HG03575 (cell line): ENCODE data around the gene ARHGAP44.

ENCODE experiments used
- ATAC-seq: cut with Tn5 transposase; IDR thresholded peaks from one replicate; pipeline ENCODE4 v1.9.1; 2021; ENCODE audit not compliant: unreplicated experiment, insufficient number of reproducible peaks, low FRiP score; ENCODE audit errors: extremely low read depth

Gene ARHGAP44

GRCh38 chr17:13035420-13035819 is 246.1 kb downstream of the ARHGAP44 start:
- no peak for ATAC-seq

GRCh38 chr17:13036751-13037150 is 247.5 kb downstream of the ARHGAP44 start:
- no peak for ATAC-seq

- ATAC-seq = no peak
Observed at GRCh38 chr17:13038931-13039665, 249.8 kb downstream of the ARHGAP44 start.
